GM12872 (cell line): Measurements from ENCODE around the gene CRYBA1.

ENCODE experiments used
- TF ChIP-seq, protein P1 (sequence below): IDR thresholded peaks from 3 replicates; pipeline ENCODE4 v1.5.1; 2011; ENCODE audit warnings: low read depth, mild to moderate bottlenecking, low read length, moderate library complexity; ENCODE audit not compliant: insufficient read depth

CRYBA1 gene

DNA sequence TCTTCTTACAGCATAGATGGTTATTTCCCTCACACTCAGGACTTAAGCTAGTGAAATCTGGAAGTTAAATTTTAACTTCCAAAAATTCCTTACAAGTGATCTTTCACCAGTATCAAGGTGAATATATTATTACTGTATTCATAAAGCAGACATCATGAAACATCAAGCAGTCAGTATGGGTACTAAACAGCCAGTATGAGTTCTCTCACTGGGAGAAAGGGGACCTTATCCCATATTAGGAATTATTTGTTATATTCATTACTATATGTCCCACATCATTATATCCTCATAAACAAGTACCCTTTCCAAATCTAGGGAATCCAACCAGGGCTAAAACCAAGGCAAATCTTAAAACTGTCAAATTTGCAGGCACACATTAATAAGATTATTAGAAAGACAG is 32.0 kb downstream of the CRYBA1 start:
- TF ChIP-seq, protein P1, sequence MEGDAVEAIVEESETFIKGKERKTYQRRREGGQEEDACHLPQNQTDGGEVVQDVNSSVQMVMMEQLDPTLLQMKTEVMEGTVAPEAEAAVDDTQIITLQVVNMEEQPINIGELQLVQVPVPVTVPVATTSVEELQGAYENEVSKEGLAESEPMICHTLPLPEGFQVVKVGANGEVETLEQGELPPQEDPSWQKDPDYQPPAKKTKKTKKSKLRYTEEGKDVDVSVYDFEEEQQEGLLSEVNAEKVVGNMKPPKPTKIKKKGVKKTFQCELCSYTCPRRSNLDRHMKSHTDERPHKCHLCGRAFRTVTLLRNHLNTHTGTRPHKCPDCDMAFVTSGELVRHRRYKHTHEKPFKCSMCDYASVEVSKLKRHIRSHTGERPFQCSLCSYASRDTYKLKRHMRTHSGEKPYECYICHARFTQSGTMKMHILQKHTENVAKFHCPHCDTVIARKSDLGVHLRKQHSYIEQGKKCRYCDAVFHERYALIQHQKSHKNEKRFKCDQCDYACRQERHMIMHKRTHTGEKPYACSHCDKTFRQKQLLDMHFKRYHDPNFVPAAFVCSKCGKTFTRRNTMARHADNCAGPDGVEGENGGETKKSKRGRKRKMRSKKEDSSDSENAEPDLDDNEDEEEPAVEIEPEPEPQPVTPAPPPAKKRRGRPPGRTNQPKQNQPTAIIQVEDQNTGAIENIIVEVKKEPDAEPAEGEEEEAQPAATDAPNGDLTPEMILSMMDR, result no peak

DNA sequence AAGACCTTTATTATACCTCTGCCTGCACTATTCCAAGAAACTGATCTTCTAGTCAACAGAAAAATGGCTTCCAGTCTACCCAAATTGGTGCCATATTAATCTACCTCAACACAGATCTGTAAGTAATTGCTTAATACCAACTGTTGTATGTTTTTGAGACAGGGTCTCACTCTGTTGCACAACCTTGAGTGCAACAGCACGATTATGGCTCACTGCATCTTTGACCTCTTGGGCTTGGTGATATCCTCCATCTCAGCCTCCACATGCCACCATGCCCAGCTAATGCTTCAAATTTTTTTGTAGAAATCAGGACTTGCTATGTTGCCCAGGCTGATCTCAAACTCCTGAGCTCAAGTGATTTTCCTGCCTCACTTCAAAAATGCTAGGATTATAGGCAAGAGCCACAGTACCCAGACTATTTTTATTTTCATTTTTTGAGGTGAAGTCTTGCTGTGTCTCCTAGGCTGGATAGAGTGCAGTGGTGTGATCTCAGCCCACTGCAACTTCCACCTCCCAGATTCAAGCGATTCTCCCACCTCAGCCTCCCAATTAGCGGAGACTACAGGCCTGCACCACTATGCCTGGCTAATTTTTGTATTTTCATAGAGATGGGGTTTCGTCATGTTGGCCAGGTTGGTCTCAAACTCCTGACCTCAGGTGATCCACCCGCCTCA is 32.9 kb downstream of the CRYBA1 start:
- TF ChIP-seq, protein P1, result no peak

DNA sequence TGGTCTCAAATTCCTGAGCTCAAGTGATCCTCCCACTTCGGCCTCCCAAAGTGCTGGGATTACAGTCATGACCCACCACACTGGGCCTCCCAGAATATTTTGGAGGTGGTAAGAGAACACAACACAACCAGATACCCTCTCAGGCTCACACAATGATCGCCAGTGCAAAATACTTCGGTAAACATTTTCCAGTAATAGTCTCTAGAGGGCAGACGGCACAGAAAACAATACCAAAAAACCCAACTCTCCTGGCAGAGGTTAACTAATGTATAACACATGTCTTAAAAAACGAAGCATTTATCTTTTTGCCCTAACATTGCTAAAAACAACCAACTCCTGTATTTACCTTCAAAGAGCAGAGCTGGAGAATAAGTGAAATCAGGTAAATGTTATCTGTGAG is 36.8 kb downstream of the CRYBA1 start:
- TF ChIP-seq, protein P1, result no peak

DNA sequence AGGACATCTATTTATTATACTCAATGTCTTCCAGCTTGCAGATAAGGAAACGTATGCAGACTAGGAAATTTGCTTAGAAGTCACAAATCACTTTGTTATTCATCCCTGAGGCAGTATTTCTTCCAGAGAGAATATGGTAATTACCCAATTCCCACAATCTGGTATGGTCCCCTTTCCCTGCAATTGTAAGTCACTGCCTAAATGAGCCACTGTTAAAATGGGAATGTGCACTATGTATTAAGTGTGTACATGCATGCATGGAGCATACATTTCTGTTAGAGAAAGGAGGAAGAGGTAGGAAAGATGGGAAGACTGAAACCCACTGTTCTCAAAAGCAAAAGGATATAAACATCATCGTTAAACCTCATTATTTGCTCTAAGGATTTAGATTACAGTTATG is 37.3 kb downstream of the CRYBA1 start:
- TF ChIP-seq, protein P1, result no peak

DNA sequence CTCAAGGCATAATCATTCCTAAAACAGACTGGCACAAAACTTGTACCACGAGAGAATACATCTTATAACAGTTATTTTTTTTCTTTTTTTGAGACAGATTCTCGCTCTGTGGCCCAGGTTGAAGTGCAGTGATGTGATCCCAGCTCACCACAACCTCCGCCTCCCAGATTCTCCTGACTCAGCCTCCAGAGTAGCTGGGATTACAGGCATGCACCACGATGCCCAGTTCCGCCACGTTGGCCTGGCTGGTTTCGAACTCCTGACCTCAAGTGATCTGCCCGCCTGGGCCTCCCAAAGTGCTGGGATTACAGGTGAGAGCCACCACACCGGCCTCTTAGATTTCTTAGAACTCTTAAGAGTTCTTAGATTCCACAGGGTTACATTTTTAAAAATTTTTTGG is 43.2 kb downstream of the CRYBA1 start:
- TF ChIP-seq, protein P1, result no peak

DNA sequence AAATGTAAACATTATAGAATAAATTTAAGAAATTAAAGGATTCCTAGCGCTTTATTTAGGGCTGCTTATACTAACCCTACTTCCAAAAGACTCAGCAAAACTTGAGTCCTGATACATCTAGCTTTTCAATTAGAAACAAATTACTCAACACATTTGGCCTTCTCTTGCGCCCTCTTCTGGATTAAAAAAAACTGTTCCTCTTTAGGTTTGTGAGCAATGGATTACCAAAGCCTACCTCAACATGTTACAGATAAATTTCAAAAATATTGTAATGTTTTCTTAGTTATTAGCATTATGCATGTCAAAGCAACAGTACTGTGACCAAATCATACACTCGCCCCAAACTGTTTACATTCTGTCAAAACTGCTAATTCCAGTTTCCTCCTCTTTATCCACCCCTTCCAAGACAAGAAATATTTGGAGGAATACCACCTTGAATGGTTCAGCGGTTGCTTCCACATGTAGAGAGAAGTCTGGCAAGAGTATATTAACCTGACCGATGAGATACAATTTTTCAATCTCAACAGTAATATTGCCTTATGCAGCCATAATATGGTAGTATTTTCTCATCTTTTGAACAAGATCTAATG is 44.6 kb downstream of the CRYBA1 start:
- TF ChIP-seq, protein P1, result peak; percentile 58

DNA sequence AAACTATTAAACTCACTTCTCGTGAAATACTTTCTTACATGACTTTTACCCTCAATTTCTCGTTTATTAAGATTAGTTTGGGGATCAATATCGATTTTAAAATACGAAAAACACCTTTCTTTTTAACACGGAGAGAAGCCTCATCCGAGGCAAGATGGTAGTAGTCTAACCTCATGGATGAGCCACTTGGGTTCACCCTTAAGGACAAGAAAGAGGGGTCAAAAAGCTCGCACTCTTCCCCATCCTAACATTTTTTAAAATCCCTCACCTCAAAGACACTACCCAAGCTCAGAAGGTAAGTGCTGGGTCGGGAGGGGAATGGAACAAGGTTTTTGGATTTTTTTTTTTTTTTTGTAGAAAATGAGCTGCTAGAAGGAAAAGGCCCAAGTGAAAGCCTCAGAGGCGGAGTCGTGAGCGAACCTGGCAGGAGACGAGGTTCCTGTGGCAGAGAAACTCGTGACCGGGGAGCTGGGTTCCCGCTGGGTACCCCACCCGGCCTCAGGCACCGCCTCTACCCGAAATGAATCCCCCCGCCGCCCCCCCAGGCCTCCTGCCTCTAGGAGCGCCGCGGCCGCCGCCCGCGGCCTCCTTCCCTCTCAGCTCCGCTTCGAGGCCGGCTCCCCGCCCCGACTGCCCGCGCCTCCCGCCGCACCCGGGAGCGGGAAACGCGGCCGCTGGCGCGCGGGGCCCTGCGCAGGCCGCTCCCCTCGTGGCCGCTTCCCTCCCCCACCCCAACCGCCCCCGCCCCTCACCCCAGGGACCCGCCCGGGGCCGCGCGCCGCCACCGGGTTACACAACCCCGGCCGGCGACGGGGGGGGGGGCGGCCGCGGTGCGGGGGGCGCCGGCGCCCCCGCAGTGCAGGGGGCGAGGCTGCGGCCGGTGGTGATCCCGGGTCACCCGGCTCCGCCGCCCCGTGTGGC is 45.7 kb downstream of the CRYBA1 start:
- TF ChIP-seq, protein P1, result no peak
